Measurements from ENCODE around the gene PICALM. TPM values are rescaled to one million over a fixed set of nuclear protein-coding genes. Genes with fewer than 3 reads are reported as not detected.

The PICALM gene
- total and polyA plus RNA-seq, 2 donors (not counting 1 experiment from before 2014, with no cell fraction given) = 48.4 to 165 TPM

- H3K36me3 ChIP-seq (replicated peaks in 1 of 2; ENCODE audit: control extremely low read depth in 1 of 2, control insufficient read depth in 1 of 2, extremely low read depth in 1 of 2, insufficient read depth in 2 of 2, low read length in 1 of 2) = no peaks in the 10 kb centered on the region
- H3K4me2 ChIP-seq (replicated peaks; ENCODE audit: low read depth, low read length, poor library complexity, severe bottlenecking) = no peak overlapping the region
- ChIA-PET POLR2A (no interaction called here), CTCF (no interaction called here)
- intact Hi-C loops (cut with micrococcal nuclease) = no loop called here
- H3K4me3 Mint-ChIP-seq = no peak overlapping the region
- no peaks in the 10 kb centered on the region for H3K79me2 ChIP-seq (ENCODE audit: control insufficient read depth, insufficient read depth, low read length)
- TF ChIP-seq, protein P1, sequence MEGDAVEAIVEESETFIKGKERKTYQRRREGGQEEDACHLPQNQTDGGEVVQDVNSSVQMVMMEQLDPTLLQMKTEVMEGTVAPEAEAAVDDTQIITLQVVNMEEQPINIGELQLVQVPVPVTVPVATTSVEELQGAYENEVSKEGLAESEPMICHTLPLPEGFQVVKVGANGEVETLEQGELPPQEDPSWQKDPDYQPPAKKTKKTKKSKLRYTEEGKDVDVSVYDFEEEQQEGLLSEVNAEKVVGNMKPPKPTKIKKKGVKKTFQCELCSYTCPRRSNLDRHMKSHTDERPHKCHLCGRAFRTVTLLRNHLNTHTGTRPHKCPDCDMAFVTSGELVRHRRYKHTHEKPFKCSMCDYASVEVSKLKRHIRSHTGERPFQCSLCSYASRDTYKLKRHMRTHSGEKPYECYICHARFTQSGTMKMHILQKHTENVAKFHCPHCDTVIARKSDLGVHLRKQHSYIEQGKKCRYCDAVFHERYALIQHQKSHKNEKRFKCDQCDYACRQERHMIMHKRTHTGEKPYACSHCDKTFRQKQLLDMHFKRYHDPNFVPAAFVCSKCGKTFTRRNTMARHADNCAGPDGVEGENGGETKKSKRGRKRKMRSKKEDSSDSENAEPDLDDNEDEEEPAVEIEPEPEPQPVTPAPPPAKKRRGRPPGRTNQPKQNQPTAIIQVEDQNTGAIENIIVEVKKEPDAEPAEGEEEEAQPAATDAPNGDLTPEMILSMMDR (IDR thresholded peaks at IDR 0.05) = no peak
- TF ChIP-seq EZH2 (IDR thresholded peaks at IDR 0.05; ENCODE audit: borderline replicate concordance, insufficient read depth, low read depth, low read length, poor library complexity, severe bottlenecking) = no peak
- whole genome bisulfite sequencing (ENCODE audit: insufficient coverage) = no CpG with 5 or more reads among the region's 4 CpGs
- H3K9me3 ChIP-seq (ENCODE audit: control extremely low read depth in 1 of 3, control insufficient read depth in 2 of 3, insufficient read depth in 1 of 3, low read length in 2 of 3) = peaks cover 0 to 4% (median 0%) of the 10 kb centered on the region in 3 donors
- no peak overlapping the region for H3K27ac Mint-ChIP-seq
- H3K4me1 Mint-ChIP-seq = no peaks in the 10 kb centered on the region
- no peak overlapping the region for H3K27ac ChIP-seq (ENCODE audit: low read length in 2 of 2)
- H3K9me3 Mint-ChIP-seq (ENCODE audit: insufficient read depth) = no peaks in the 10 kb centered on the region
- ATAC-seq (ENCODE audit: low read depth) (no peak), DNase-seq (no peak)
- no peaks in the 10 kb centered on the region for H3K4me1 ChIP-seq (ENCODE audit: control insufficient read depth in 2 of 2, insufficient read depth in 2 of 2, low read length in 2 of 2)
- H3K27me3 ChIP-seq (replicated peaks in 1 of 4; ENCODE audit: control extremely low read depth in 1 of 4, control insufficient read depth in 3 of 4, insufficient read depth in 4 of 4, low read length in 3 of 4) = peaks cover 0 to 5% (median 0%) of the 10 kb centered on the region in 4 experiments
- H3K4me3 ChIP-seq (ENCODE audit: control extremely low read depth in 1 of 5, extremely low read depth in 1 of 5, insufficient read depth in 1 of 5, low read depth in 2 of 5, low read length in 4 of 5) = no peak overlapping the region
- H3K27me3 Mint-ChIP-seq = peaks cover 16% of the 10 kb centered on the region
- H3K9ac ChIP-seq (ENCODE audit: low read length) = no peak overlapping the region
- H4K20me1 ChIP-seq (ENCODE audit: control insufficient read depth, insufficient read depth, low read length, poor library complexity, severe bottlenecking) = no peaks in the 10 kb centered on the region
- H2AFZ ChIP-seq (ENCODE audit: insufficient read depth, low read depth, low read length, poor library complexity, severe bottlenecking) = no peak overlapping the region
Measured at GRCh38 chr11:85918910-85919794, 149.7 kb downstream of the PICALM start.

DNA sequence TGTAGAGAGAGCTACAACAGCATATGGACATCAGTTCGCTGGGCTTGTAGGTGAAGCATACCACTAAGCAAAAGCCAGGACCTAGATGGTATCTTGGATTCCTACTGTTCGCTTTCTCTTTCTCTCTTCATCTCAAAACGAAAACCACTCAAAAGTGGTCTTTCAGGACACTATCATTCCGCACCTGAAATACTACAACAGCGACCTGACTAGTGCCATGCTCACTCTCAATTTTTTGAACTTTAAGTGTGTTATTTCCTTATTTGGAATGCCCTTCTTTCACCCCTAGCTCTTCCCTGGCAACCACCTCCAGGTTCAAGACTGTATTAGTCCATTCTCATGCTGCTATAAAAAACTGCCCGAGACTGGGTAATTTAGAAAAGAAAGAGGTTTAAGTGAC, 154.5 kb downstream of the PICALM start:
- no peaks in the 10 kb centered on the region for H3K4me1 ChIP-seq (ENCODE audit: control insufficient read depth in 2 of 2, insufficient read depth in 2 of 2, low read length in 2 of 2)

More for the DNA sequence above, 154.5 kb downstream of the PICALM start:
- H3K4me1 Mint-ChIP-seq = no peaks in the 10 kb centered on the region
- H3K9me3 ChIP-seq (ENCODE audit: control extremely low read depth in 1 of 3, control insufficient read depth in 2 of 3, insufficient read depth in 1 of 3, low read length in 2 of 3) = peaks cover 0 to 4% (median 0%) of the 10 kb centered on the region in 3 donors
- H3K4me3 Mint-ChIP-seq = no peak overlapping the region
- ChIA-PET POLR2A (no interaction called here), CTCF (interaction anchor here (0.5 kb wide), 1 partner anchor 13 kb away, joined by 5 read pairs; no protein-coding TSS in a partner anchor)
- H3K79me2 ChIP-seq (ENCODE audit: control insufficient read depth, insufficient read depth, low read length) = no peaks in the 10 kb centered on the region
- no peak overlapping the region for H2AFZ ChIP-seq (ENCODE audit: insufficient read depth, low read depth, low read length, poor library complexity, severe bottlenecking)
- no peak overlapping the region for H3K4me3 ChIP-seq (ENCODE audit: control extremely low read depth in 1 of 5, extremely low read depth in 1 of 5, insufficient read depth in 1 of 5, low read depth in 2 of 5, low read length in 4 of 5)
- no peak overlapping the region for H3K4me2 ChIP-seq (replicated peaks; ENCODE audit: low read depth, low read length, poor library complexity, severe bottlenecking)
- H3K27ac Mint-ChIP-seq = no peak overlapping the region
- no peaks in the 10 kb centered on the region for H3K36me3 ChIP-seq (replicated peaks in 1 of 2; ENCODE audit: control extremely low read depth in 1 of 2, control insufficient read depth in 1 of 2, extremely low read depth in 1 of 2, insufficient read depth in 2 of 2, low read length in 1 of 2)
- TF ChIP-seq, protein P1 (IDR thresholded peaks at IDR 0.05) = no peak
- no peak for TF ChIP-seq EZH2 (IDR thresholded peaks at IDR 0.05; ENCODE audit: borderline replicate concordance, insufficient read depth, low read depth, low read length, poor library complexity, severe bottlenecking)
- no peaks in the 10 kb centered on the region for H3K27me3 ChIP-seq (replicated peaks in 1 of 4; ENCODE audit: control extremely low read depth in 1 of 4, control insufficient read depth in 3 of 4, insufficient read depth in 4 of 4, low read length in 3 of 4)
- no peaks in the 10 kb centered on the region for H3K9me3 Mint-ChIP-seq (ENCODE audit: insufficient read depth)
- no peaks in the 10 kb centered on the region for H4K20me1 ChIP-seq (ENCODE audit: control insufficient read depth, insufficient read depth, low read length, poor library complexity, severe bottlenecking)
- no peak overlapping the region for H3K9ac ChIP-seq (ENCODE audit: low read length)
- peaks cover 5% of the 10 kb centered on the region for H3K27me3 Mint-ChIP-seq
- intact Hi-C loops (cut with micrococcal nuclease) = no loop called here
- DNase-seq = no peak
- H3K27ac ChIP-seq (ENCODE audit: low read length in 2 of 2) = no peak overlapping the region
- no peak for ATAC-seq (ENCODE audit: low read depth)
- WGBS (ENCODE audit: insufficient coverage) = 96% methylated on average over 4 of the region's 6 CpGs

Data from B cell (primary cell).